ENCODE data around the gene NOXO1.
A peak's percentile ranks its signal among the peaks of the same experiment; 100 is the strongest.

Gene NOXO1

GRCh38 chr16:1982991-1983543 is 1.8 kb upstream of the NOXO1 start:
- H3K4me3 ChIP-seq (ENCODE audit: low read depth, low read length): peak overlapping the region; percentile 54
- no peak for DNase-seq (ENCODE audit: low read depth)
- TF ChIP-seq CTCF (IDR thresholded peaks at IDR 0.05; ENCODE audit: control insufficient read depth, extremely low read depth, insufficient read depth): peak; percentile 31; the same call in 1 of the 2 replicates

DNA sequence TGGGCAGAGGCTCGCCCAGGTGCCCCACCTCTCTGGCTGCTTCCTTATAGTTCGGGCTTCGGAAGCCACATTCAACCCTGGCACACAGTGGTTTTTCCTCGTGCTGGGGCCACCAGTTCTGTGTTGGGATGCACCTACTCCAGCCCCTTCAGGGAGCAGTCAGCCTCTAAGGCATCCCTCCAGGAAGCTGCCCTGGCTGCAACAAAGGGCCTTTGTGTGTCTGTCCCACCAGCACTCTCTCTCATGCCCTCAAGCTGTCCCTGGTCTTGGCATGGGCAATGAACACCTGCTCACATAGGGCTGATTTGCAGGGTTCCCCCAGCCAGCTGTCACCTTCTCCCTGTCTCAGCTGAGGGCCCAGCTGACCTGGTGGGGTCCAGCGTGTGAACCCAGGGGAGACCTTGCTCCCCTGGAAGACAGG is 754 bp upstream of the NOXO1 start:
- no peak overlapping the region for H3K4me3 ChIP-seq (ENCODE audit: low read depth, low read length)
- no peak for TF ChIP-seq CTCF (IDR thresholded peaks at IDR 0.05; ENCODE audit: control insufficient read depth, extremely low read depth, insufficient read depth)
- DNase-seq (ENCODE audit: low read depth): no peak

GRCh38 chr16:1980770-1981087 is 540 bp downstream of the NOXO1 start:
- no peak for DNase-seq (ENCODE audit: low read depth)
- no peak for TF ChIP-seq CTCF (IDR thresholded peaks at IDR 0.05; ENCODE audit: control insufficient read depth, extremely low read depth, insufficient read depth)
- H3K4me3 ChIP-seq (ENCODE audit: low read depth, low read length): no peak overlapping the region

GRCh38 chr16:1980030-1980769 is 1.1 kb downstream of the NOXO1 start:
- no peak for DNase-seq (ENCODE audit: low read depth)
- H3K4me3 ChIP-seq (ENCODE audit: low read depth, low read length): no peak overlapping the region
- TF ChIP-seq CTCF (IDR thresholded peaks at IDR 0.05; ENCODE audit: control insufficient read depth, extremely low read depth, insufficient read depth): no peak

DNA sequence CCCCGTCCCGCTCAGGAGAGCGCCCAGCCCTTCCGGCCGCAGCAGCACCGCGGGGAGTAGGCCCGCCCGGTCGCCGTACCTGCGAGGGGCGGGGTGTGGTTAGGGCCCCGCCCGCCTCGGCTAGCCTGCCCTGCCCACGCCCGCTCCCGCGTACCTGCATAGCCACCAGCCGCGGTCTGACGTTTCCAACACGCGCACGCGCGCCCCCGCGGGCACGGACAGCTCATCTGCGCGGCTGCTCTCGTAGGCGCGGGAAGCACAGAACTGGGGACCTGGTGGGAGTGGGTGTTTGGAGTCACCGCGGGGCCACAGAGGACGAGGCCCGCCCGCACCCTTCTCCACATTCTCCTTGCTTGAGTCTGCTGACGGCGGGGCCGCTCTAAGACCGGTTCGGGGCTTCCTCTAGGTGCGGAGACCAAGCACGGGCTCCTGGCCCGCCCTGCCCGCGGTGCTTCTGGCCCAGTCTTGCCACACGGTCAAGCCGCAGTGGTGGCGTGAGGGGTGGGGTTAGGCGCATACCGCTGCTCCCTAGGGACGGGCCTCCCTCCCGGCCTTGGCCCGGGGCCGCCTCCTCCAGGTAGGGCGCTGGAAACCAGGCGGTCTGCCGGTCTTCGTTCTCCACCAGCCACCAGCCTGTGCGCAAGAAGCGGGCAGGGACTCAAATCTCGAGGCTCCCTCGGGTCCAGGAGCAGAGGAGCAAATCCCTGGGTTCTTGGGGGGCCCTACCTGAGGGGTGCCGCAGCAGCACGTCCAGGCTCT is 1.8 kb downstream of the NOXO1 start:
- no peak for TF ChIP-seq CTCF (IDR thresholded peaks at IDR 0.05; ENCODE audit: control insufficient read depth, extremely low read depth, insufficient read depth)
- H3K4me3 ChIP-seq (ENCODE audit: low read depth, low read length): no peak overlapping the region
- no peak for DNase-seq (ENCODE audit: low read depth)

- TF ChIP-seq CTCF (IDR thresholded peaks at IDR 0.05; ENCODE audit: control insufficient read depth, extremely low read depth, insufficient read depth): no peak
- H3K4me3 ChIP-seq (ENCODE audit: low read depth, low read length): no peak overlapping the region
- DNase-seq (ENCODE audit: low read depth): no peak
These were observed 2.7 kb downstream of the NOXO1 start for GRCh38 chr16:1978476-1979120.
